GM12891 (cell line): Measurements from ENCODE around the gene TUBB3.

Experiments
- PAX5 ChIP-seq: IDR thresholded peaks from 2 replicates; pipeline ENCODE4 v1.6.1; 2011; ENCODE audit warnings: low read length, moderate library complexity, mild to moderate bottlenecking; ENCODE audit not compliant: insufficient read depth, severe bottlenecking
- POLR2A ChIP-seq: IDR thresholded peaks from 2 replicates; pipeline ENCODE4 v1.6.1; 2011; ENCODE audit warnings: low read depth, low read length, control low read depth
- POLR2AphosphoS5 ChIP-seq: IDR thresholded peaks from 2 replicates; pipeline ENCODE4 v1.6.1; 2011; ENCODE audit warnings: low read depth, low read length, control low read depth
- SPI1 ChIP-seq: IDR thresholded peaks from 2 replicates; pipeline ENCODE4 v1.6.1; 2011; ENCODE audit warnings: low read depth, low read length, control low read depth
- TAF1 ChIP-seq: IDR thresholded peaks from 2 replicates; pipeline ENCODE4 v1.6.1; 2011; ENCODE audit warnings: low read depth, low read length, control low read depth

DNA sequence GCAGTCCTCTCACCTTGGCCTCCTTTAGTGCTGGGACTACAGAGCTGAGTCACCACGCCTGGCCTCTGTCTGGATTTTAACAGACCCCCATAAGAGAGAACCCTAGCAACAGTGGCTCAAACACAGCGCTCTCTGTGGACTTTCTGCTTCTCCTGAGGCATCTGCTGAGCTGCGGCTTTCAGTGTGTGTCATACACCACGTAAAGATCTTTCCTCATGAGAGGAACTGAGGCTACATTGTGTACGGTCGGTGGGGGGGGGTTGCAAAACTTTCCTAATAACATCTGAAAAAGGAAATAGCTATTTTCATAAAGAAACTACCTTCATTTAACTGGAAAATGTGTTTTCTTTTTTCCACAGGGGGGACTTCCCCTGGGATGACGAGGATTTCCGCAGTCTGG lies 58.3 kb downstream of the TUBB3 start:
- TF ChIP-seq POLR2A, result no peak
- TF ChIP-seq POLR2AphosphoS5, result no peak
- no peak for TF ChIP-seq TAF1
- peak; percentile 74 for TF ChIP-seq SPI1
- TF ChIP-seq PAX5, result no peak
